Stimulated activated CD4-positive, alpha-beta T cell treated with anti-CD3 and anti-CD28 coated beads, Interleukin-1b, Interleukin-23, amount 100 ng/mL, for 48 hours (primary cell): Measurements from ENCODE around the gene UHRF1.

Experiments
- DNase-seq: peaks from one replicate; pipeline ENCODE4 v3.0.0-alpha.2; 2020

UHRF1 gene

DNA sequence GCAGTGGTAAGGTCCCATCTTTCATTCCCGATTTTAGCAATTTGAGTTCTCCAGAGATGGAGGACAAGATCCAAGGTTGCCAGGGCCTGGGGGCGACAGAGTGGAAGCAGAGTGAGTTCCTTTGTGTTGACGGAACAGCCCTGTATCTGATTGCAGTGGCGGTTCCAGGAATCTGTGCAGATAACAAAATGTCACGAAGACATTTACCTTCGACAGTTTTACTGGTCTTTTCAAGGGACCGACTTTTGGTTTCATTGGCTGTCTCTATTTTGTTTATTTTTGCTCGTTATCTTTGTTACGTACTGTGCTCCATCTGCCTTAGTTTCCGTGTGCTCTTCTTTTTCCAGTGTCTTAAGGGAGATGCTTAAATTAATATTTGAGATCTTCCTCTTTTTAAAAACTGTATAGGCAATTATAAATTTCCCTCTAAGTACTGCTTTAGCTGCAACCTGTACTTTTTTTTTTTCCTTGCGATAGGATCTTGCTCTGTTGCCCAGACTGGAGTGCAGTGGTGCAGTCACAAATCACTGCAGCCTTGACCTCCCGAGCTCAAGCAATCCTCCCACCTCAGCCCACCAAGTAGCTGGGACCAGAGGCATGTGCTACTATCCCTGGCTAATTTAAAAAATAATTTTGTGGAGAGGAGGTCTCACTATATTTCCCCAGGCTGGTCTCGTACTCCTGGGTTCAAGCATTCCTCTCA, 82.8 kb downstream of the UHRF1 start:
- DNase-seq, result no peak

DNA sequence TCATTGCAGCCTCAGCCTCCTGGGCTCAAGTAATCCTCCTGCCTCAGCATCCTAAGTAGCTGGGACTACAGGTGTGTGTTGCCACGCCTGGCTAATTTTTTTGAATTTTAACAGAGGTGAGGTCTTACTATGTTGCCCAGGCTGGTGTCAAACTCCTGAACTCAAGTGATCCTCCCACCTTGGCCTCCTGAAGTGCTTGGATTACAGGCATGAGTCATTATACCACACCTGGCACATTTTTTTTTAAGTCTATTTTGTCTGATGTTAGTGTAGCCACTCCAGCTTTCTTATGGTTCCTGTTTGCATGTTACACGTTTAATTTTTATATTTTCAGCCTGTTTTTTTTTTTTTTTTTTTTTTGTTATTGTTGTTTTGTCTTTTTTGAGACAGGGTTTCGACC, 84.4 kb downstream of the UHRF1 start:
- no peak for DNase-seq

DNA sequence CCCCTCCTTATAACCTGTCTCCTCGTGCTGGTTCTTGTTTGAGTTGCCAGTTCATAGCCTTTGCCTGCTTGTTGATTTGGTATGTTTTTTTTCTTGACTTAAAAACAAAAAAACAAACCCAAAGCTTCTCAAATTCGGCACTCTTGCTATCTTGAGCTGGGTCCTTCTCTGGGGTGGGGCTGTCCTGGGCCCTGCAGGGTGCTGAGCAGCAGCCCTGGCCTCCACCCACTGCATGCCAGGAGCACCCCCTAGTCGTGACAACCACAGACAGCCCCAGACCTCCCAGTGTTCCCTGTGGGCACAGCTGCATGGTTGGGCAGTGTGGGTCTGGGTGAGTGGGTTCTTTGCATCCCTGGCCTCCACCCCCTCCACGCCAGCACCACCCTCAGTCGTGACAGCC, 87.4 kb downstream of the UHRF1 start:
- DNase-seq, result no peak

DNA sequence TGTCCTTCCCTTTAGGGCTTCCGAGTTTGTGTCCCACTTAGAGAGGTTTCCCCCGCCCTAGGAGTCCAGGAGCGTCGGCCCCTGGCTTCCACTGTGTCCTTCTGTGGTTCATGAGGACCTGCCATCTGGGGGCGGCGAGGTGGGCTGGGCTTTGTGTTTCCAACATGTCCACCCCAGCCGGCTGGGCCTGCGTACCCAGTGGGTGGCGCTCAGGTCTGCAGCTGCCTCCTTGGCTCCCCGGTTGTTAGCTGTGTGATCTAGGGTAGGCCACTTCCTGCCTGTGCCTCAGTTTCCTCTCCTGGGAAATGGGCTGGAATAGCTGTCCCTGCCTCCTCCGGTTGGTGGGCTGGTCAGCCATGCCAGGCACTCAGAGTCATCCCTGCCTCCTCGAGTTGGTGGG, 88.0 kb downstream of the UHRF1 start:
- no peak for DNase-seq

DNA sequence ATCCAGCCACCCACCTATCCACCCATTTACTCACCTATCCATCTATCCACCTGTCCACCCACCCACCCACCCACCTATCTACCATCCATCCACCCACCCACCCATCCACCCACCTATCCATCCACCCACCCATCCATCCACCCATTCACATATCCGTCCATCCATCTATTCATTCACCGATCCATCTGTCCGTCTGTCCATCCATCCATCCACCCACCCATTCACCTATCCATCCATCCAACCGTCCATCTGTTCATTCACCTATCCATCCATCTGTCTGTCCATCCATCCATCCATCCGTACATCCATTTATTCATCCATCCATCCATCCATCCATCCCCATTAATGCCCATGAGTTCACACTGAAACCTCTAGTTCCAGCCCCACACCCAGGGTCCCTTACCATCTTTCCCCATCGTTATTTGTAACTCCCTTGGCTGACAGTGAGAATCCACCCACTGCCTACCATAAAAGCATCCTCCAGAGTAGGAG, 90.9 kb downstream of the UHRF1 start:
- no peak for DNase-seq

DNA sequence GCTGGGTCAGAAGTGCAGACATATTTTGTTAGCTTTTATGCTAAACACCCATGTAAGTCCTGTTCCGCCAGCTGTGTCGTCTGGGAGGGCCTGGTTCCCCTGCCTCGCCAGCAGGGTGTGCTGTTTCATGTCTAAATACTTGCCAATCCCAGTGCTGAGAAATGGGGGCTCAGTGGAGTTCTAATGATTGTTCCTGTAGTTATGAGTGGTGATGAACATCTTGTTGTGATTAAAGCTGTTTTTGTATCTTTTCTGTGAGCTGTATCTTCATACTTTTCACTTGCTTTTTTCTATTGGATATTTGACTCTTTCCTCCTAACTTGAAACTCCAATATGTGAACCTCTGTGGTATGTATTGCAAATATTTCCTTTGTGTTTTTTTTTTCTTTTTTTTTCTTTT, 92.3 kb downstream of the UHRF1 start:
- peak; percentile 30 for DNase-seq

DNA sequence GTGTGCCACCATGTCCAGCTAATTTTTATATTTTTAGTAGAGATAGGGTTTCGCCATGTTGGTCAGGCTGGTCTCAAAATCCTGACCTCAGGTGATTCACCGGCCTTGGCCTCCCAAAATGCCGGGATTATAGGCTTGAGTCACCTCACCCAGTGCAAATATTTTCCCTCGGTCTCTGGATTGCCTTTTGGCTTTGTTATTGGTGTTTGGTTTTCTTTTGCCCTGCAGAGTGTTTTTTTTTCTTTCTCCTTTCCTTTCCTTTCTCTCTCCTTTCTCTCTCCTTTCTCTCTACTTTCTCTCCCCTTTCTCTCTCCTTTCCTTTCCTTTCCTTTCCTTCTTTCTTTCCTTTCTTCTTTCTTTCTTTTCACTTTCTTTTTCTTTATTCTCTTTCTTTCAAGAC, 92.8 kb downstream of the UHRF1 start:
- no peak for DNase-seq

DNA sequence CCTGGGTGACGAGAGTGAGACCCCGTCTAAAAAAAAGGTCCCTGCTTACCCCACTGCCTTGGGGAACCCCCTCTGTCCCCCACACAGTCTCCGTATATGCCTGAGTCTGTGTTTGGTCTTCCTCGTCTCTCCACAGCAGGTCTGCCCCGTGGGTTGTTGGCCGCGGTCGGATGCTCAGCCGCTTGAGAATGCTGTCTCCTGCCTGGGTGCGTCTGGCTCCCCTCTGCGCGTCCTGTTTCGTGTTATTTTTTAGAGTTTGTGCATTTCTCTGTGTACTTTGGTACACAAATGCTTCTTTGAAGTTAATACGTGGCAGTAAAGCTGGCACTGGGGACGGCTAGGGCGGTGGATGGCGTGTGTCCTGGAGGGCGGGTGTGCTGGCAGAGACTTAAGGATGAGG, 94.5 kb downstream of the UHRF1 start:
- no peak for DNase-seq

DNA sequence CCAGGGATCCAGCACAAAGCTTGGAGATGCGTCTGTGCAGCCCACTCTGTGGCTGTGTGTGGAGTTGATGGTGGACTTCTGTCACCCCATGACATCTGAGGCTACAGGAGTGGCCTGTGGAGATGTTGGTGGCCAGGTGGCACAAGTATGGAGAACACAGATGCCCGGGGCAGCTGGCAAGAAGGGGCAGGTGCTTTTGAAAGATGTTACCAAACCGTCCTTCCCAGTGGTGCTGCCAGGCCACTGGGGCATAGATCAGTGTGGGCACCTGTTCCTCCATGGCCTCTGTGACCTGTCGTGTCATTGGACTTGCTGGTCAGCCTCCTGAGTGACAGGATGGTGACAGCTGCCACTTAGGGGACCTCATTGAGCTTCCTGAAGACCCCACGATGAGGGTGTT, 95.8 kb downstream of the UHRF1 start:
- no peak for DNase-seq

DNA sequence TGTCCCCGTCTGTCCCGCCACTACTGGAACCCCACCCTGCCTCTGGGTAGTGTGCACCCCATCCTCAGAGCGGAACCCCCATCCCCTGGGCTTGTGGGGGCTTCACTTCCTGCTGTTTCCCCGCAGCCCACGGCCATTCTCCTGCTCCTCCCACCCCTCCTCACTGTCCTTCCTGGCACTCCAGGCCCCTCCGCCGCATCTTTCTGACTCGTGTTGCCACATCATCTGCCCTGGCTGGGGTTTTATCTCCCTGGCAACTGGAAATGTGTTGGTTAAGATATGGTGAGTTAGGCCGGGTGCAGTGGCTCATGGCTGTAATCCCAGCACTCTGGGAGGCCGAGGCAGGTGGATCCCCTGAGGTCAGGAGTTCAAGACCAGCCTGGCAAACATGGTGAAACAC, 96.9 kb downstream of the UHRF1 start:
- no peak for DNase-seq

DNA sequence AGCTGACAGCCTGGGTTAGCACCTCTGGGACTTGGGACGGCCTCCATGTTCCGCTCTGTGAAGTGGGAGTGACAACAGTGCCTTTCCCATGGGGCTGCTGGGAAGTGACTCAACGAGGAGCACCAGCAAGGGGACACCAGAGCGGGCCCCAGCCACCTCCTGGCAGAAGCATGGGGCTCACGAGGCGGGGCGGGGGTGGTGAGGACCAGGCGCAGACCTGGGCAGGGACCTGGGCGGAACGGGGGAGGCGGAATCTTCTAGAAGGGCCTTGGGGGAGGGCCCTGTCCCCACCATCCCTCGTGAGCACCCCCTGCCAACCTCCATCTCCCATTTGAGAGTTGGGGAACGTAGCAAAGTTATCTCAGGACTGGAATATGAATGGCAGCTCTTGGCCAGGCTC, 97.5 kb downstream of the UHRF1 start:
- DNase-seq, result no peak
